GM23338 (cell line): ENCODE results near the gene NGLY1.

Experiments used
- CREB1 ChIP-seq: fragments of 250-450 bp; sonication (Bioruptor Pico); IDR thresholded peaks from 2 replicates; pipeline ENCODE4 v1.5.0; 2020; ENCODE audit warnings: low read depth, mild to moderate bottlenecking, moderate library complexity
- CTCF ChIP-seq, 2 experiments: fragments of 200-600 bp in 1 of 2; sonication (generic) in 1 of 2; conservative IDR thresholded peaks; 2 replicates each; pipeline versions ENCODE4 v1.5.1 to v1.6.1; 2016 to 2017; ENCODE audit warnings: antibody characterized with exemption in 2 of 2, low read depth in 2 of 2, mild to moderate bottlenecking in 2 of 2, moderate library complexity in 1 of 2
- ETS1 ChIP-seq: IDR thresholded peaks from 2 replicates; pipeline ENCODE4 v1.6.1; 2016; ENCODE audit warnings: antibody characterized with exemption
- EZH2 ChIP-seq: fragments of 200-600 bp; sonication (generic); IDR thresholded peaks from one replicate; pipeline ENCODE4 v1.8.0; 2017; ENCODE audit warnings: antibody characterized with exemption, mild to moderate bottlenecking, low read depth; ENCODE audit not compliant: unreplicated experiment
- EZH2phosphoT487 ChIP-seq: fragments of 200-600 bp; sonication (generic); IDR thresholded peaks from one replicate; pipeline ENCODE4 v1.8.1; 2018; ENCODE audit warnings: antibody characterized with exemption; ENCODE audit not compliant: unreplicated experiment
- JUNB ChIP-seq: IDR thresholded peaks from one replicate; pipeline ENCODE4 v1.6.1; 2016; ENCODE audit warnings: antibody characterized with exemption; ENCODE audit not compliant: unreplicated experiment
- POLR2AphosphoS5 ChIP-seq: IDR thresholded peaks from 2 replicates; pipeline ENCODE4 v1.6.1; 2016; ENCODE audit warnings: antibody characterized with exemption, low read depth
- REST ChIP-seq: IDR thresholded peaks from one replicate; pipeline ENCODE4 v1.6.1; 2018; ENCODE audit warnings: antibody characterized with exemption; ENCODE audit not compliant: unreplicated experiment

- TF ChIP-seq CTCF (conservative IDR thresholded peaks at IDR 0.05; ENCODE audit: low read depth in 2 of 2): no peak
- no peak for TF ChIP-seq EZH2
- TF ChIP-seq JUNB: no peak
- TF ChIP-seq EZH2phosphoT487: no peak
- no peak for TF ChIP-seq POLR2AphosphoS5
- no peak for TF ChIP-seq REST
- TF ChIP-seq CREB1 (CRISPR knock-in tag): no peak
- no peak for TF ChIP-seq ETS1
Observed at GRCh38 chr3:25749031-25749581, 34.1 kb downstream of the NGLY1 start.
